ENCODE results near the gene AGFG2.
"Not testable (repeated sequence)": the region's sequence is repeated elsewhere in the genome, so short reads cannot be mapped to it uniquely, and the experiment has no call there.

AGFG2 gene

GRCh38 chr7:100548446-100548845 lies 9.4 kb downstream of the AGFG2 start:
- in situ Hi-C loops (cut with MboI; ENCODE audit: low sequenced_read_pairs): not testable (repeated sequence)

- in situ Hi-C loops (cut with MboI; ENCODE audit: low sequenced_read_pairs): loop anchor here (10.0 kb wide), 1 partner anchor 88 kb away; the partner anchor contains the start of gene SPACDR
These were observed 13.5 kb downstream of the AGFG2 start for GRCh38 chr7:100552532-100552931.

- in situ Hi-C loops (cut with MboI; ENCODE audit: low sequenced_read_pairs): loop anchor here (10.0 kb wide), 1 partner anchor 88 kb away; the partner anchor contains the start of gene SPACDR
These were observed 14.0 kb downstream of the AGFG2 start for GRCh38 chr7:100553032-100553431.

GRCh38 chr7:100555701-100556100 lies 16.7 kb downstream of the AGFG2 start:
- in situ Hi-C loops (cut with MboI; ENCODE audit: low sequenced_read_pairs): loop anchor here (10.0 kb wide), 1 partner anchor 91 kb away; the partner anchor contains the start of gene SPACDR

GRCh38 chr7:100556541-100556940 lies 17.5 kb downstream of the AGFG2 start:
- in situ Hi-C loops (cut with MboI; ENCODE audit: low sequenced_read_pairs): loop anchor here (10.0 kb wide), 1 partner anchor 92 kb away; the partner anchor contains the start of gene SPACDR

GRCh38 chr7:100559127-100559526 lies 20.1 kb downstream of the AGFG2 start:
- in situ Hi-C loops (cut with MboI; ENCODE audit: low sequenced_read_pairs): loop anchor here (10.0 kb wide), 1 partner anchor 94 kb away; the partner anchor contains the start of gene SPACDR

GRCh38 chr7:100561491-100562194 lies 22.6 kb downstream of the AGFG2 start:
- in situ Hi-C loops (cut with MboI; ENCODE audit: low sequenced_read_pairs): no loop called here

GRCh38 chr7:100562195-100563099 lies 23.4 kb downstream of the AGFG2 start:
- in situ Hi-C loops (cut with MboI; ENCODE audit: low sequenced_read_pairs): no loop called here

- in situ Hi-C loops (cut with MboI; ENCODE audit: low sequenced_read_pairs): no loop called here
These were observed 24.1 kb downstream of the AGFG2 start for GRCh38 chr7:100563100-100563564.

GRCh38 chr7:100563809-100564400 lies 24.9 kb downstream of the AGFG2 start:
- in situ Hi-C loops (cut with MboI; ENCODE audit: low sequenced_read_pairs): no loop called here

GRCh38 chr7:100564405-100564804 lies 25.4 kb downstream of the AGFG2 start:
- in situ Hi-C loops (cut with MboI; ENCODE audit: low sequenced_read_pairs): not testable (repeated sequence)

- in situ Hi-C loops (cut with MboI; ENCODE audit: low sequenced_read_pairs): no loop called here
These were observed 26.1 kb downstream of the AGFG2 start for GRCh38 chr7:100565133-100565571.

- in situ Hi-C loops (cut with MboI; ENCODE audit: low sequenced_read_pairs): no loop called here
These were observed 27.1 kb downstream of the AGFG2 start for GRCh38 chr7:100566018-100566531.

- in situ Hi-C loops (cut with MboI; ENCODE audit: low sequenced_read_pairs): no loop called here
These were observed 28.2 kb downstream of the AGFG2 start for GRCh38 chr7:100567031-100567730.

- in situ Hi-C loops (cut with MboI; ENCODE audit: low sequenced_read_pairs): no loop called here
These were observed 28.8 kb downstream of the AGFG2 start for GRCh38 chr7:100567751-100568175.

GRCh38 chr7:100568176-100568895 lies 29.3 kb downstream of the AGFG2 start:
- in situ Hi-C loops (cut with MboI; ENCODE audit: low sequenced_read_pairs): no loop called here

- in situ Hi-C loops (cut with MboI; ENCODE audit: low sequenced_read_pairs): no loop called here
These were observed 30.2 kb downstream of the AGFG2 start for GRCh38 chr7:100568896-100569844.
